ENCODE data around the gene SLC38A5. TPM values are rescaled to one million over a fixed set of nuclear protein-coding genes. Genes with fewer than 3 reads are reported as not detected.

The SLC38A5 gene
- total RNA-seq, 1 experiment from 2014 or later: 0.46 TPM

DNA sequence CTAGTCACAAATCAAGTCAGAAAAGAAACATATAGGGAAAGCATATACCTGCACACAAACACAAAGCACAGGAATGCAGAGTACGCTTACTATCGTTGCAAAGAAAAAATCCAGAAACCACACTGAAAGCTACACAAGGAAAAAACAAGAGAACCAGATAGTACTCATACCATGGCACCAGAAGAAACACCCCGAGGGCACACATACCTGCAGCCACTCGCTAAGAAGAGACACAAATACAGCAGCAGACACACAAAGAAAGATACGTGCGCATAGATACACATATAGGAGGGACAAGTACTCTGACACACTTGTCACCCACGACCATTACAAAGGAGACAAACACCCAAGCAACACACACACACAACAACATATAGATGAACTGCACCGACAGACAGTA lies 1.4 kb upstream of the SLC38A5 start:
- intact Hi-C loops (cut with micrococcal nuclease; ENCODE audit: unreplicated experiment): no loop called here
- H3K27me3 ChIP-seq (ENCODE audit: insufficient read depth, low read depth): no peaks in the 10 kb centered on the region
- no peaks in the 10 kb centered on the region for H3K9me2 ChIP-seq (ENCODE audit: insufficient read depth)
- no peaks in the 10 kb centered on the region for H3F3A ChIP-seq (ENCODE audit: insufficient read depth, low read depth)
- H3K79me2 ChIP-seq (ENCODE audit: low read depth): peaks cover 4% of the 10 kb centered on the region
- H3K4me2 ChIP-seq: no peak overlapping the region
- DNase-seq: no peak
- H2AFZ ChIP-seq: no peak overlapping the region
- no TSS peak for BruUV-seq (replicated peaks)
- H4K20me1 ChIP-seq (ENCODE audit: insufficient read depth): no peaks in the 10 kb centered on the region
- H3K27ac ChIP-seq: no peak overlapping the region
- CTCF ChIA-PET: no interaction called here
- no peak overlapping the region for H3K4me3 ChIP-seq
- POLR2A ChIA-PET (ENCODE audit: unreplicated experiment): no interaction called here
- no peaks in the 10 kb centered on the region for H3K36me3 ChIP-seq (ENCODE audit: low read depth)
- no peak for TF ChIP-seq EZH2 (IDR thresholded peaks at IDR 0.05; ENCODE audit: low read depth)
- TF ChIP-seq, protein P1, sequence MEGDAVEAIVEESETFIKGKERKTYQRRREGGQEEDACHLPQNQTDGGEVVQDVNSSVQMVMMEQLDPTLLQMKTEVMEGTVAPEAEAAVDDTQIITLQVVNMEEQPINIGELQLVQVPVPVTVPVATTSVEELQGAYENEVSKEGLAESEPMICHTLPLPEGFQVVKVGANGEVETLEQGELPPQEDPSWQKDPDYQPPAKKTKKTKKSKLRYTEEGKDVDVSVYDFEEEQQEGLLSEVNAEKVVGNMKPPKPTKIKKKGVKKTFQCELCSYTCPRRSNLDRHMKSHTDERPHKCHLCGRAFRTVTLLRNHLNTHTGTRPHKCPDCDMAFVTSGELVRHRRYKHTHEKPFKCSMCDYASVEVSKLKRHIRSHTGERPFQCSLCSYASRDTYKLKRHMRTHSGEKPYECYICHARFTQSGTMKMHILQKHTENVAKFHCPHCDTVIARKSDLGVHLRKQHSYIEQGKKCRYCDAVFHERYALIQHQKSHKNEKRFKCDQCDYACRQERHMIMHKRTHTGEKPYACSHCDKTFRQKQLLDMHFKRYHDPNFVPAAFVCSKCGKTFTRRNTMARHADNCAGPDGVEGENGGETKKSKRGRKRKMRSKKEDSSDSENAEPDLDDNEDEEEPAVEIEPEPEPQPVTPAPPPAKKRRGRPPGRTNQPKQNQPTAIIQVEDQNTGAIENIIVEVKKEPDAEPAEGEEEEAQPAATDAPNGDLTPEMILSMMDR (conservative IDR thresholded peaks at IDR 0.05): no peak
- no peaks in the 10 kb centered on the region for H3K9me3 ChIP-seq (ENCODE audit: insufficient read depth, low read depth)
- no peaks in the 10 kb centered on the region for H3K4me1 ChIP-seq (replicated peaks; ENCODE audit: insufficient read depth)

DNA sequence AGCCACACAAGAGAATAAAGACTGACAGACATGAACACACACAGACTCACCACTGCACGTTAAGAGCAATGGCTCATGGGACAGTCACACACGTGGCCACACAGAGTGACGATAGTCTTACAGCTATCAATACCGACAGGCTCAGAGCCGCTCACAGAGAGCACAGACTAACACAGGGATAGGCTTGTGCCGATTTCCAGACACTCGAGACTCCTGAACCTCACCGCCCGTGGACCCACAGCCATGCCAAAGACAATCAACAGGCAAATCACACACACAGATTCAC lies 716 bp upstream of the SLC38A5 start:
- no peak for TF ChIP-seq EZH2 (IDR thresholded peaks at IDR 0.05; ENCODE audit: low read depth)
- TF ChIP-seq, protein P1 (conservative IDR thresholded peaks at IDR 0.05): no peak
- no peaks in the 10 kb centered on the region for H3F3A ChIP-seq (ENCODE audit: insufficient read depth, low read depth)
- BruUV-seq (replicated peaks): no TSS peak
- intact Hi-C loops (cut with micrococcal nuclease; ENCODE audit: unreplicated experiment): no loop called here
- ChIA-PET CTCF (no interaction called here), POLR2A (ENCODE audit: unreplicated experiment) (no interaction called here)
- DNase-seq: no peak
- no peak overlapping the region for H3K4me3 ChIP-seq
- no peak overlapping the region for H3K4me2 ChIP-seq
- no peaks in the 10 kb centered on the region for H3K27me3 ChIP-seq (ENCODE audit: insufficient read depth, low read depth)
- H3K9me3 ChIP-seq (ENCODE audit: insufficient read depth, low read depth): no peaks in the 10 kb centered on the region
- no peak overlapping the region for H3K27ac ChIP-seq
- H3K79me2 ChIP-seq (ENCODE audit: low read depth): no peaks in the 10 kb centered on the region
- no peaks in the 10 kb centered on the region for H3K9me2 ChIP-seq (ENCODE audit: insufficient read depth)
- no peaks in the 10 kb centered on the region for H3K36me3 ChIP-seq (ENCODE audit: low read depth)
- H2AFZ ChIP-seq: no peak overlapping the region
- no peaks in the 10 kb centered on the region for H4K20me1 ChIP-seq (ENCODE audit: insufficient read depth)
- H3K4me1 ChIP-seq (replicated peaks; ENCODE audit: insufficient read depth): no peaks in the 10 kb centered on the region

DNA sequence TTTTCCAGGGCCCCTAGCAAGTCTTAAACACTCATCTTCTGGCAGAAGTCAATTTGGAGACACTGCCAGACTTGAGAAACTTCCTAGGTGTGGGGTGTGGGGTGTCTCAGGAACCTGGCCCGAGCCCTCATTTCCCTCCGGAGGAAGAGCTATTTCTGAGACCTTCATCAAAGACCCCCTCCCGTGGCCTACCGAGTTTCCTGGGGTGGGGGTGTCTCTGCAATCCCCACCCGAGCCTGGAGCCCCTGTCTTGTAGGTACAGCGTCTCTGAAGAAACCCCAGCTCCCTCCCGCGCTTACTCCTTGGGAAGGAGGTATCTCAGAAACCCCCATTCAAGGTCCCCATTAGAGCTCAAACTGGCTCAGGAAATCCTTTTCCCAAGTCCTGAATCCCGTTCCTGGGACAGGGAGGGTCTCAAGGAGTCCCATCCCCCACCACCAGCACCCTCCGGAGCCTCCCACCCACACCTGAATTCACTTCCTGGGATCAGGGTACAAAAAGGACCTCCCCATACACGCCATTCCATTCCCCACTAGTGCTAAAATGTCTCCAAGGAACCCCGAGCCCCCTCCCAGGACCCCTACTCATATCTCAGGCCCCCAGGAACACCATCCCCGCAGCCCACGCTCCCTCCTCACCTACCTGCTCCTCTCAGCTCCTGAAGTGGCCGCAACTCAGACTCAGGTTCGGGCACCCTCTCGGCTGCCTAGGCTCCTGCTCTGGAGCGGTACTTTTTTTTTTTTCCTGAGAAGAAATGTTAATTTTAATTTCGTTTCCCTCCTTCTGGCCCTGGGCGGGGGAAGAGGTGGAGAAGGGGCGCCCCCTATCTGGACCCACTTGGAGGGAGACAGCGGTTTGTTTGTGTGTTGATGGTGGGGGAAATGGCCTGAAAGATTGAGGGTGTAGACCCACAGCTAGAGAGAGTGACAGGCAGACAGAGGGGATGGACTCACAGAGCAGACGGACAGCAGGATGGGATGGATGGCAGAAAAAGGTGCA lies 1.1 kb downstream of the SLC38A5 start:
- Histone ChIP-seq H4K20me1 (ENCODE audit: insufficient read depth) (no peaks in the 10 kb centered on the region), H3K9me3 (ENCODE audit: insufficient read depth, low read depth) (no peaks in the 10 kb centered on the region), H3K27ac (no peak overlapping the region), H3K27me3 (ENCODE audit: insufficient read depth, low read depth) (no peaks in the 10 kb centered on the region), H3K4me1 (replicated peaks; ENCODE audit: insufficient read depth) (no peaks in the 10 kb centered on the region), H2AFZ (no peak overlapping the region), H3K36me3 (ENCODE audit: low read depth) (no peaks in the 10 kb centered on the region), H3K9me2 (ENCODE audit: insufficient read depth) (no peaks in the 10 kb centered on the region), H3K4me2 (no peak overlapping the region), H3K79me2 (ENCODE audit: low read depth) (no peaks in the 10 kb centered on the region), H3K4me3 (no peak overlapping the region), H3F3A (ENCODE audit: insufficient read depth, low read depth) (no peaks in the 10 kb centered on the region)
- TF ChIP-seq EZH2 (IDR thresholded peaks at IDR 0.05; ENCODE audit: low read depth): no peak
- TF ChIP-seq, protein P1 (conservative IDR thresholded peaks at IDR 0.05): no peak
- no peak for DNase-seq
- ChIA-PET POLR2A (ENCODE audit: unreplicated experiment) (no interaction called here), CTCF (no interaction called here)
- intact Hi-C loops (cut with micrococcal nuclease; ENCODE audit: unreplicated experiment): no loop called here
- no TSS peak for BruUV-seq (replicated peaks)

All from PC-9 (cell line).